K562 (cell line): ENCODE results near the gene IFT52. TPM values are rescaled to one million over a fixed set of nuclear protein-coding genes. Genes with fewer than 3 reads are reported as not detected.
A peak's percentile ranks its signal among the peaks of the same experiment; 100 is the strongest.

Experiments used
- CTBP1 ChIP-seq: fragments of 450-650 bp; IDR thresholded peaks from 2 replicates; pipeline ENCODE4 v1.6.1; 2016; ENCODE audit warnings: borderline replicate concordance
- CTCFL ChIP-seq: IDR thresholded peaks from 2 replicates; pipeline ENCODE4 v1.6.1; 2011; ENCODE audit warnings: borderline replicate concordance, low read depth, mild to moderate bottlenecking, moderate library complexity, low read length; ENCODE audit not compliant: insufficient read depth, poor library complexity, severe bottlenecking
- RAD21 ChIP-seq, 2 experiments: fragments of 250-450 bp in 1 of 2; fragments of 450-650 bp in 1 of 2; sonication (Bioruptor Pico) in 1 of 2; formaldehyde crosslinking in 1 of 2; IDR thresholded peaks in 1 of 2; conservative IDR thresholded peaks in 1 of 2; 2 replicates each; pipeline versions ENCODE4 v1.4.0 to v1.8.0; 2020 to 2022; ENCODE audit warnings: mild to moderate bottlenecking in 2 of 2, moderate library complexity in 1 of 2
- RCOR1 ChIP-seq, 2 experiments: IDR thresholded peaks; 2 replicates each; pipeline ENCODE4 v1.6.1; 2012; ENCODE audit warnings: low read depth in 2 of 2, low read length in 2 of 2, borderline replicate concordance in 1 of 2, improper control_type of control experiment in 1 of 2
- USF2 ChIP-seq: sonication (generic); formaldehyde crosslinking; IDR thresholded peaks from 2 replicates; pipeline ENCODE4 v1.5.0; 2020; ENCODE audit warnings: missing genetic modification reagents
- YY1 ChIP-seq, 3 experiments: IDR thresholded peaks; 2 replicates each; pipeline ENCODE4 v1.6.1; 2011; ENCODE audit warnings: low read length in 2 of 3, mild to moderate bottlenecking in 2 of 3, moderate library complexity in 2 of 3, borderline replicate concordance in 1 of 3, control low read depth in 1 of 3, low read depth in 1 of 3; ENCODE audit not compliant: insufficient read depth in 3 of 3, insufficient replicate concordance in 2 of 3, control insufficient read depth in 1 of 3, insufficient read length in 1 of 3; ENCODE audit errors: extremely low read depth in 1 of 3
- ZBTB43 ChIP-seq: sonication (generic); formaldehyde crosslinking; IDR thresholded peaks from 2 replicates; pipeline ENCODE4 v1.8.0; 2023; ENCODE audit warnings: mild to moderate bottlenecking, missing genetic modification reagents
- polyA plus RNA-seq, 8 experiments: library from polyadenylated mRNA; depleted of rRNA in 4 of 8; stranded (reverse) in 5 of 8; unstranded in 3 of 8; fragments of >200 nt; fragmentation: Nextera tagmentation in 2 of 8; fragmentation: Illumina TruSeq in 1 of 8; extraction: Ambion mirVana in 2 of 8; extraction: Trizol in 1 of 8; gene quantifications; 2 replicates each; pipeline versions ENCODE4 v1.2.1 to v1.2.3, GENCODE V29; 2011 to 2014; ENCODE audit warnings: inconsistent platforms in 1 of 8, missing spikeins in 1 of 8
- total RNA-seq, 7 experiments: library from RNA; depleted of rRNA in 6 of 7; stranded (reverse); fragments of >200 nt in 6 of 7; fragmentation: Illumina TruSeq in 2 of 7; extraction: Trizol in 2 of 7; gene quantifications; 2 replicates each; pipeline versions ENCODE4 v1.2.1 to v1.2.3, GENCODE V29; 2011 to 2021; ENCODE audit warnings: low replicate concordance in 1 of 7

The IFT52 gene
- total and polyA plus RNA-seq, 9 of the 15 experiments (the other 6 are each of a cell fraction or from before 2014, with no cell fraction given) = 11.0 to 31.4 (median 20.4) TPM

- TF ChIP-seq YY1 (IDR thresholded peaks at IDR 0.05; ENCODE audit: borderline replicate concordance in 1 of 3, control insufficient read depth in 1 of 3, extremely low read depth in 1 of 3, insufficient read depth in 3 of 3, insufficient read length in 1 of 3, insufficient replicate concordance in 2 of 3, low read depth in 1 of 3, low read length in 2 of 3) = peak in 1 of 3 experiments; percentile 8
- peak; percentile 30; the same call in 1 of the 2 replicates for TF ChIP-seq CTBP1
- no peak for TF ChIP-seq USF2 (CRISPR knock-in tag)
- peak in 1 of 2 experiments; percentile 36; a peak in 1 of 4 replicates for TF ChIP-seq RCOR1 (IDR thresholded peaks at IDR 0.05; ENCODE audit: borderline replicate concordance in 1 of 2, low read depth in 2 of 2, low read length in 2 of 2)
- TF ChIP-seq RAD21 (CRISPR knock-in tag; conservative IDR thresholded peaks at IDR 0.05 in 1 of 2, IDR thresholded peaks at IDR 0.05 in 1 of 2) = peak; percentile 78 to 81
- peak; percentile 38 for TF ChIP-seq CTCFL
- no peak for TF ChIP-seq ZBTB43
Observed at GRCh38 chr20:43691928-43692524, 101.3 kb downstream of the IFT52 start (continued).
